Body of pancreas (tissue), 4 donors: ENCODE results near the gene C21orf91. TPM values are rescaled to one million over a fixed set of nuclear protein-coding genes. Genes with fewer than 3 reads are reported as not detected.

Source experiments
- ATAC-seq: fragments of 150-250 bp; one replicate; pipeline ENCODE4 v1.9.1; 2016
- DNase-seq, 4 donors: peaks; one replicate each; pipeline ENCODE4 v3.0.0-alpha.2; 2019
- H3K27ac ChIP-seq, 4 donors: fragments of 200-600 bp; sonication (generic); 1 replicate in 3 of 4; 2 replicates in 1 of 4; pipeline versions ENCODE4 v1.5.1 to v1.6.1; 2016 to 2019; ENCODE audit warnings: mild to moderate bottlenecking in 1 of 4, mixed read lengths in 1 of 4, moderate library complexity in 1 of 4
- H3K27me3 ChIP-seq, 2 donors: fragments of 200-600 bp; sonication (generic); one replicate each; pipeline ENCODE4 v1.6.0; 2016; ENCODE audit warnings: mild to moderate bottlenecking in 1 of 2
- H3K36me3 ChIP-seq, 2 donors: fragments of 200-600 bp; sonication (generic); replicated peaks in 1 of 2; 2 replicates each; pipeline ENCODE4 v1.5.1; 2016; ENCODE audit warnings: low read depth in 2 of 2; ENCODE audit not compliant: insufficient read depth in 1 of 2
- H3K4me1 ChIP-seq: fragments of 200-600 bp; sonication (generic); one replicate; pipeline ENCODE4 v1.6.0; 2016
- H3K4me3 ChIP-seq, 2 donors: fragments of 200-600 bp; sonication (generic); 1 replicate in 1 of 2; 2 replicates in 1 of 2; pipeline ENCODE4 v1.5.1; 2016 to 2019
- H3K9me3 ChIP-seq, 3 donors: fragments of 200-600 bp; sonication (generic); 1 replicate in 2 of 3; 2 replicates in 1 of 3; pipeline ENCODE4 v1.5.1; 2016
- POLR2A ChIP-seq, 3 donors: fragments of 450-650 bp; IDR thresholded peaks; one replicate each; pipeline ENCODE4 v1.6.1; 2016; ENCODE audit warnings: antibody characterized with exemption in 3 of 3, mild to moderate bottlenecking in 2 of 3
- WGBS, 2 donors: methylation state at CpG; one replicate each; pipeline ENCODE4 v1.1.5; 2017; 5-methylcytosine and 5-hydroxymethylcytosine counted together
- intact Hi-C: fragments of 100-400 bp; cut with DNase I; formaldehyde crosslinking; loops from one replicate; pipeline ENCODE4 v1.15.1; 2023
- total RNA-seq, 2 donors: library from RNA; depleted of rRNA; stranded (reverse); fragments of >200 nt; gene quantifications; one replicate each; pipeline ENCODE4 v1.1.0, GENCODE V29; 2016
- TF ChIP-seq, protein P1 (sequence below), 7 experiments: fragments of 450-650 bp in 4 of 7; fragments of 200-600 bp in 3 of 7; sonication (generic) in 3 of 7; IDR thresholded peaks; one replicate each; pipeline ENCODE4 v1.5.1; 2016 to 2019; ENCODE audit warnings: antibody characterized with exemption in 7 of 7

C21orf91 gene
- total RNA-seq, 2 donors from 2014 or later = 2.0 to 7.0 TPM

DNA sequence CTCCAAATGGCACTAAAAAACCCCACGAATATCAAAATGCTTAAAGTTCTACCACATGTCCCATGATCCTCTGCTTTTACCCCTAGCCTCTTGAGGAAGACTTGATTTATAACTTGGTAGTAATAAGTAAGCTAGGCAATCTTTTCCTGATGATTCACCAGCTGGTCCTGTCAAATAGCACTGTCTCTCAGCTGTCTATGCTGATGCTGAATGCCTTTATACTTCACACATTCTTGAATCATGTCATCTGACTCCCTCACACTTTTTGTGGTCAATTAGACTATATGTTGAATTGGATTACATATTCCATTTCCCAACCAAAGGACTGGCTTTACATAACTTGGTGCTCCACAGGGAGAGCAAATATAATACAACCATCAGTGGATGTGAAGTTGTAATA is 16.6 kb downstream of the C21orf91 start:
- WGBS, 2 donors = 88 to 94% methylated on average over 1 of the region's 1 CpG
- Histone ChIP-seq H3K9me3 (no peaks in the 10 kb centered on the region), H3K27ac (no peak overlapping the region), H3K36me3 (no peaks in the 10 kb centered on the region), H3K4me3 (no peak overlapping the region), H3K27me3 (no peaks in the 10 kb centered on the region), H3K4me1 (no peaks in the 10 kb centered on the region)
- intact Hi-C loops = no loop called here
- TF ChIP-seq, protein P1, sequence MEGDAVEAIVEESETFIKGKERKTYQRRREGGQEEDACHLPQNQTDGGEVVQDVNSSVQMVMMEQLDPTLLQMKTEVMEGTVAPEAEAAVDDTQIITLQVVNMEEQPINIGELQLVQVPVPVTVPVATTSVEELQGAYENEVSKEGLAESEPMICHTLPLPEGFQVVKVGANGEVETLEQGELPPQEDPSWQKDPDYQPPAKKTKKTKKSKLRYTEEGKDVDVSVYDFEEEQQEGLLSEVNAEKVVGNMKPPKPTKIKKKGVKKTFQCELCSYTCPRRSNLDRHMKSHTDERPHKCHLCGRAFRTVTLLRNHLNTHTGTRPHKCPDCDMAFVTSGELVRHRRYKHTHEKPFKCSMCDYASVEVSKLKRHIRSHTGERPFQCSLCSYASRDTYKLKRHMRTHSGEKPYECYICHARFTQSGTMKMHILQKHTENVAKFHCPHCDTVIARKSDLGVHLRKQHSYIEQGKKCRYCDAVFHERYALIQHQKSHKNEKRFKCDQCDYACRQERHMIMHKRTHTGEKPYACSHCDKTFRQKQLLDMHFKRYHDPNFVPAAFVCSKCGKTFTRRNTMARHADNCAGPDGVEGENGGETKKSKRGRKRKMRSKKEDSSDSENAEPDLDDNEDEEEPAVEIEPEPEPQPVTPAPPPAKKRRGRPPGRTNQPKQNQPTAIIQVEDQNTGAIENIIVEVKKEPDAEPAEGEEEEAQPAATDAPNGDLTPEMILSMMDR (IDR thresholded peaks at IDR 0.05) = no peak
- no peak for TF ChIP-seq POLR2A (IDR thresholded peaks at IDR 0.05)
- DNase-seq = no peak
- no peak for ATAC-seq

DNA sequence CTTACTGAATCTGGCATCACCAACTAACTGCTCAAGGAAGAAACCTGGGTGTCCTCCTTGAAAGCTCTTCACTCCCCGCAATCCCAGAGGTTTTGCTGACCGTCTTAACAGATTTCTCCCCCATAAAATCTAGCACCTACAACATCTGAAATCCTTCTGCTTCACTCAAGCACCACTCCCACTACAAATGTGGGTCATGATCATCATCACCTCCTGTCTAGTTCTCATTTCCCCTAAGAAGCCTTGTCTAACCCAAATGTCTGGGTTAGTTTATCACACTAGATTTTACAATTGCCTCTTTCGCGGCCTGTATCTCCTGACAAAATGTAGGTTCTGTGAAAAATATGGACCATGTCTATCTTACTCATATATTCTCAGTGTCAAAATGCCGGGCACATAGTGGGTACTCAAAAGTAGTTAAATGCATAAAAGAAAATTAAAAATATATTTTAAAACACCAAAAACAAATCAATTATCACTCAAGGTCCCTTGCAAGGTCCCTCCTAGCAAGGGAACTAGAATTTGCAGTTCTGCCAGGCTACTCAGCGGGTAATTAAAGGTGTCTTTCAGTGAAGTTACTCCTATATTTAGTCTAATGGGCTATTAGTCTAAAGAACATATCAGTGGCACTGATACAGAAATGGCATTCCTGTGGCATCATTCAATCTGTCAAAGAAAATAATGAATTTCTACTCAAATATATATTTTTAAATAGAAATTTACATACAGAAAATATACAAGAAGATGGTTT is 19.6 kb downstream of the C21orf91 start:
- intact Hi-C loops = no loop called here
- H3K9me3 ChIP-seq = no peaks in the 10 kb centered on the region
- H3K4me1 ChIP-seq = no peaks in the 10 kb centered on the region
- WGBS, 2 donors = 90 to 98% methylated on average over 6 of the region's 6 CpGs
- ATAC-seq = no peak
- no peak for DNase-seq
- no peak overlapping the region for H3K27ac ChIP-seq
- H3K27me3 ChIP-seq = no peaks in the 10 kb centered on the region
- no peak for TF ChIP-seq POLR2A (IDR thresholded peaks at IDR 0.05)
- TF ChIP-seq, protein P1 (IDR thresholded peaks at IDR 0.05) = no peak
- H3K4me3 ChIP-seq = no peak overlapping the region
- no peaks in the 10 kb centered on the region for H3K36me3 ChIP-seq

DNA sequence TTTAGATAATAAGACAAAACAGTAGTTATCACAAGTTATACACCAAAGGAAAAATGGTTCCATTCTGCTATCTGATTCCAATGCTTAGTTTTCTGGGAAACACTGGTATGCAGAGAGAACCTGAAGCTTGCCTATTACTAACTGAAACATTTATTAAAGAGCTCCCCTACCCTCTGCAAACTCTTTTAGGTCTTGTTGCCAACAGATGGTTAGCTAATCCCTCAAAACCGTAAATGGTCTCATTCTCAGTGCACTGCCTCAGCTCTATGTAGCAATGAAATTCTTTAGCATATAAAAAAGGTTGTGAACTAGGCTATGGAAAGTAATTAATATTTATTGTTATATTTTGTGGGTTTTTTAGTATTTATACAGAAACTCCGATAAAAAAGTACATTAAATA is 20.4 kb downstream of the C21orf91 start:
- Histone ChIP-seq H3K4me3 (no peak overlapping the region), H3K27ac (no peak overlapping the region), H3K36me3 (no peaks in the 10 kb centered on the region), H3K27me3 (no peaks in the 10 kb centered on the region), H3K4me1 (no peaks in the 10 kb centered on the region), H3K9me3 (no peaks in the 10 kb centered on the region)
- no peak for ATAC-seq
- intact Hi-C loops = no loop called here
- DNase-seq = no peak
- 74 to 80% methylated on average over 2 of the region's 2 CpGs for WGBS, 2 donors
- TF ChIP-seq, protein P1 (IDR thresholded peaks at IDR 0.05) = no peak
- TF ChIP-seq POLR2A (IDR thresholded peaks at IDR 0.05) = no peak

DNA sequence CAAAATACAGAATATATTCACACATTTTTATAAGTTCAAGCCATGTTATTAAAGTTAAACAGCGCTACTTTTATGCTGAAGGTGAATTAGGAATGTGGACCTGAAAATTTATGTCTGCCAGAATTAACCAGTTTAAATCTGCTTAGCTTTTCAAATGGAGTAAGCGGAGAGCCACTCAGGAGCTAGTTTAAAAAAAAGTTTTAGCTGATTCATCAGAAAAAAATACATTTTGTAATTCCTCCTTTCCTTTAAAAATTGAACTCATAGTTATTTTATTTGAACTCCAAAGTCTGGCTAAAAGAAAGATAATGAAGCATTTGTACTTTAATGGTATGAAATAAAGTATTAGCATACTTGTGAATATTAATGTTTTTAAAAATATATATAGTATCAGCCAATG is 21.2 kb downstream of the C21orf91 start:
- intact Hi-C loops = no loop called here
- DNase-seq (no peak), ATAC-seq (no peak)
- Histone ChIP-seq H3K4me3 (no peak overlapping the region), H3K27me3 (no peaks in the 10 kb centered on the region), H3K36me3 (no peaks in the 10 kb centered on the region), H3K4me1 (no peaks in the 10 kb centered on the region), H3K9me3 (no peaks in the 10 kb centered on the region), H3K27ac (no peak overlapping the region)
- 95 to 96% methylated on average over 2 of the region's 2 CpGs for WGBS, 2 donors
- no peak for TF ChIP-seq POLR2A (IDR thresholded peaks at IDR 0.05)
- TF ChIP-seq, protein P1 (IDR thresholded peaks at IDR 0.05) = no peak

DNA sequence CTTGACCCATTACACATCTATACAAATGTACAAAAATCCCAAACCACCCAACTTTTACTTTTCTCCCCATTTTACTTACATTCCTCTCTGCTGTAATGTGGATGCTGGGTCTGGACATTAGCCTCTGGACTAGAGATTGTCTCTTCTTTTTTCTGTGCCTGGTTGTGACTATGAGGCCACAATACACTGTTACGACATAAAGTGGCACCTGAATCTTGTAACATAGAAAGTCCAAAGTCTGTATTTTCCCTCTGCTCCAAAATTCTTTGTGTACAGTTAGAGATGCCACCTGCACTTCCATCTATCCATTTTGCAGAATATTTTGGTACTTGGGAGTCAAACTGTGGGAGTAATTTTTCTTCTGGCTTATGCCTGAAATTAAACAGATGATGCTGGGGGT is 22.7 kb downstream of the C21orf91 start:
- Histone ChIP-seq H3K4me1 (no peaks in the 10 kb centered on the region), H3K27ac (no peak overlapping the region), H3K36me3 (no peaks in the 10 kb centered on the region), H3K4me3 (no peak overlapping the region), H3K9me3 (no peaks in the 10 kb centered on the region), H3K27me3 (no peaks in the 10 kb centered on the region)
- DNase-seq = no peak
- ATAC-seq = no peak
- intact Hi-C loops = no loop called here
- TF ChIP-seq, protein P1 (IDR thresholded peaks at IDR 0.05) = no peak
- no peak for TF ChIP-seq POLR2A (IDR thresholded peaks at IDR 0.05)
- 82 to 96% methylated on average over 1 of the region's 1 CpG for WGBS, 2 donors
